Testis (tissue), 3 donors: ENCODE results near the gene STAC. TPM values are rescaled to one million over a fixed set of nuclear protein-coding genes. Genes with fewer than 3 reads are reported as not detected.

ENCODE experiments used
- DNase-seq: peaks from one replicate; pipeline ENCODE4 v3.0.0-alpha.2; 2019
- H3K27ac ChIP-seq, 2 donors: fragments of 200-600 bp; sonication (generic); one replicate each; pipeline ENCODE4 v1.5.1; 2019
- H3K27me3 ChIP-seq: fragments of 200-600 bp; sonication (generic); one replicate; pipeline ENCODE4 v1.5.1; 2019
- H3K36me3 ChIP-seq: fragments of 200-600 bp; sonication (generic); one replicate; pipeline ENCODE4 v1.5.1; 2017; ENCODE audit warnings: low read depth; ENCODE audit errors: missing control alignments
- H3K4me1 ChIP-seq: fragments of 200-600 bp; sonication (generic); one replicate; pipeline ENCODE4 v1.5.1; 2019
- H3K4me3 ChIP-seq, 2 donors: fragments of 200-600 bp; sonication (generic); one replicate each; pipeline ENCODE4 v1.5.1; 2017 to 2019
- H3K9me3 ChIP-seq: fragments of 200-600 bp; sonication (generic); one replicate; pipeline ENCODE4 v1.5.1; 2017
- POLR2A ChIP-seq: fragments of 450-650 bp; IDR thresholded peaks from one replicate; pipeline ENCODE4 v1.6.1; 2017; ENCODE audit warnings: antibody characterized with exemption, mild to moderate bottlenecking, moderate library complexity
- WGBS, 2 donors: methylation state at CpG; one replicate each; pipeline ENCODE4 v1.1.5; 2018; 5-methylcytosine and 5-hydroxymethylcytosine counted together
- intact Hi-C: fragments of 100-400 bp; cut with DNase I; formaldehyde crosslinking; loops from one replicate; pipeline ENCODE4 v1.15.1; 2023; ENCODE audit warnings: low total_unique reads
- polyA plus RNA-seq: library from polyadenylated mRNA; stranded (reverse); fragments of 350-450 nt; fragmentation: Illumina TruSeq; extraction: RNeasy Lipid Tissue Mini Kit (QIAGEN cat#74804); gene quantifications from one replicate; pipeline ENCODE4 v1.2.3, GENCODE V29; 2014; ENCODE audit warnings: low read depth, low replicate concordance; ENCODE audit not compliant: insufficient read depth
- total RNA-seq, 2 donors: library from RNA; depleted of rRNA; stranded (reverse); fragments of >200 nt; gene quantifications; one replicate each; pipeline ENCODE4 v1.2.3, GENCODE V29; 2016
- TF ChIP-seq, protein P1 (sequence below), 3 experiments: fragments of 450-650 bp in 2 of 3; fragments of 200-600 bp in 1 of 3; sonication (generic) in 1 of 3; IDR thresholded peaks; one replicate each; pipeline ENCODE4 v1.5.1; 2016 to 2019; ENCODE audit warnings: antibody characterized with exemption in 3 of 3, mild to moderate bottlenecking in 2 of 3, moderate library complexity in 1 of 3

Gene STAC
- total and polyA plus RNA-seq, 3 donors from 2014 or later = 4.8 to 9.4 (median 7.1) TPM

DNA sequence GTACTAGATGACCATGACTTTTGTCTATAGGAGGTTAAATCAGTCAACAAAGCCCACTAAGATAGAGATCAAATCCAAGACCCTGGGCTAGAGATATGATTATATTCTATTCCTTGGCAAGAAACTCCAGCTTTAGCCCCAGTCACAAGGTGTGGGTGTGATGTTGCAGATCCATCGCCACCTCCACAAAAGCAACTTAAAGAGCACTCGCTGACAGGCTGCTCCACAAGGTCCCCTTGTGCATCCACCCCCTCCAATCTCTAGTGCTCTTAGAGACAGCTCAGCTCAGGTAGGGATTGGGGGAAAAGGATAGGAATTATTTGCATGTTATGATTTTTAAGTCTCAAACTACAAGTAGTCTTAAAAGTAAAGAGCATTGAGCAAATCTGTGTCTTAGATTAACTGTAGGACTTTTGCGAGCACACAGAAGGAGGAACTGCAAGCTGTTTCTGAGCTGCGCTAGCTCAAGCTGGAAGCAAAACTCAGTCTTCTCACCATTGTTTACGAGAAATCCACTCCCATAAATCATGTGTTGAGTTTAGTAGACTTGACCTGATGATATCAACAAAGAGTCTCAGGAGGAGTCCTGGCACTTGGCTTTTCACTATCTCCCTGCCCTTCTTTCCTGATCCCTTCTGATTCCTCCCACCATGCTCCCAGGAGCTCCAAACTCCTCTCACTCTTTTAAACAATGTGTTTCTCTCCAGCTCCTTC is 177.6 kb downstream of the STAC start:
- Histone ChIP-seq H3K27ac (no peak overlapping the region), H3K36me3 (no peaks in the 10 kb centered on the region), H3K27me3 (no peaks in the 10 kb centered on the region), H3K4me3 (no peak overlapping the region), H3K4me1 (no peaks in the 10 kb centered on the region), H3K9me3 (no peaks in the 10 kb centered on the region)
- no peak for DNase-seq
- intact Hi-C loops = no loop called here
- TF ChIP-seq, protein P1, sequence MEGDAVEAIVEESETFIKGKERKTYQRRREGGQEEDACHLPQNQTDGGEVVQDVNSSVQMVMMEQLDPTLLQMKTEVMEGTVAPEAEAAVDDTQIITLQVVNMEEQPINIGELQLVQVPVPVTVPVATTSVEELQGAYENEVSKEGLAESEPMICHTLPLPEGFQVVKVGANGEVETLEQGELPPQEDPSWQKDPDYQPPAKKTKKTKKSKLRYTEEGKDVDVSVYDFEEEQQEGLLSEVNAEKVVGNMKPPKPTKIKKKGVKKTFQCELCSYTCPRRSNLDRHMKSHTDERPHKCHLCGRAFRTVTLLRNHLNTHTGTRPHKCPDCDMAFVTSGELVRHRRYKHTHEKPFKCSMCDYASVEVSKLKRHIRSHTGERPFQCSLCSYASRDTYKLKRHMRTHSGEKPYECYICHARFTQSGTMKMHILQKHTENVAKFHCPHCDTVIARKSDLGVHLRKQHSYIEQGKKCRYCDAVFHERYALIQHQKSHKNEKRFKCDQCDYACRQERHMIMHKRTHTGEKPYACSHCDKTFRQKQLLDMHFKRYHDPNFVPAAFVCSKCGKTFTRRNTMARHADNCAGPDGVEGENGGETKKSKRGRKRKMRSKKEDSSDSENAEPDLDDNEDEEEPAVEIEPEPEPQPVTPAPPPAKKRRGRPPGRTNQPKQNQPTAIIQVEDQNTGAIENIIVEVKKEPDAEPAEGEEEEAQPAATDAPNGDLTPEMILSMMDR (IDR thresholded peaks at IDR 0.05) = no peak
- no peak for TF ChIP-seq POLR2A
- WGBS, 2 donors = 73 to 81% methylated on average over 5 of the region's 5 CpGs

DNA sequence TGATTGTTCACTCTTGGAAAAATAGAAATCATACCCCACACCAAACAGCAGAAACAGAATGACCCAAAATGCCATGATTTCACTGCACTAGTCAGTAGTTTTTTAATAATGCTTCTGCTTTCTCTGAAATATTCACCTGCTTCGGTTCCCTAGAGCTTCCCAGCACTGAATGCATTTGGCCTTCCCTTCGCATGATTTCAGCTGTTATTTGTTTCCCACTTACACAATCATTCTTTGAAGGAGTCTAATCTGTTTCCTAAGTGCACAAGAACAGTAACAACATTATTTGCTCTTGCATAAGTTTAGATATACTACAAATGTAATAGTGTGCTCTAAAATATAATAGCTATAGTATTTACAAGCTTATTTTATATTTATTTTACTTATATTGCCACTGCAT is 178.7 kb downstream of the STAC start:
- intact Hi-C loops = no loop called here
- Histone ChIP-seq H3K4me1 (no peaks in the 10 kb centered on the region), H3K9me3 (no peaks in the 10 kb centered on the region), H3K4me3 (no peak overlapping the region), H3K27ac (no peak overlapping the region), H3K27me3 (no peaks in the 10 kb centered on the region), H3K36me3 (no peaks in the 10 kb centered on the region)
- no peak for DNase-seq
- no peak for TF ChIP-seq POLR2A
- TF ChIP-seq, protein P1 (IDR thresholded peaks at IDR 0.05) = no peak
- 53 to 67% methylated on average over 2 of the region's 2 CpGs for WGBS, 2 donors

DNA sequence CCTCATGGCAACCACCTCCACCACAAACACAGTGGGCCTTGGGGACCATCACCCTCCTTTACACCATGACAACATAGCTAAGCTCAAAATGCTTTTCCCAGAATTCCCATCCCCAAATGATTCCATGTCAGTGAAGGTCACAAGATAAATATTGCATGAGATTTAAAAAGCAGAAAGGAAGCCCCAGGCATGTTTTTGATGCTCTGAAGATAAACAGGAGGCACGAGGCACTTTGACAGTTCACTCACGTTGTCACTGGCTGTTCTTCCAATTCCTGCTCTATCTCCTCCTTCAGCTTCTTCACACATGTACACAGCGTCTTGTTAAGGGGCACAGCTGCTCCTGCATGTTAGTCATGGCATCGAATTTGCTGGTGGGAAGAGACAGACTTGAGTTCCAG is 180.4 kb downstream of the STAC start:
- no peaks in the 10 kb centered on the region for H3K4me1 ChIP-seq
- no peak for TF ChIP-seq POLR2A
- TF ChIP-seq, protein P1 (IDR thresholded peaks at IDR 0.05) = no peak
- intact Hi-C loops = no loop called here
- H3K9me3 ChIP-seq = no peaks in the 10 kb centered on the region
- no peaks in the 10 kb centered on the region for H3K36me3 ChIP-seq
- H3K27me3 ChIP-seq = no peaks in the 10 kb centered on the region
- H3K4me3 ChIP-seq = no peak overlapping the region
- DNase-seq = no peak
- WGBS, 2 donors = 65 to 91% methylated on average over 4 of the region's 4 CpGs
- no peak overlapping the region for H3K27ac ChIP-seq

DNA sequence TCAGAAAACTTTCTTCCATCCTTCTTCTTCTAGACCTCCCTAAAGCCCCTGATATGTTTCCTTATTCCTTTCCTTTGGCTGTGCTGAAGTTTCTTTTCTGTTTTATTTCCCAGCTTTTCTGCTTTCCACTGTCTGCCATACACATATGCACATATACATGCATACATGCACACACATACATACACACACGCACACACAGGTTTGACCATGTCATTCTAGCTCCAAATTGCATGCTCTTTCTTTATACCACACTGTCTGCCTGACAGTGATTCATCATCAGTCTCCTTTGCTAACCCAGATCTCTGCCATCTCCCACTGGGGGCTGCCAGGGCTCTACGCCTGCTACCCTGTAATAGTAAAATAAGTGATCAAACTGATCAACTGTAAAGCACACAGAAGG is 181.3 kb downstream of the STAC start:
- no peak overlapping the region for H3K27ac ChIP-seq
- TF ChIP-seq POLR2A = no peak
- TF ChIP-seq, protein P1 (IDR thresholded peaks at IDR 0.05) = no peak
- intact Hi-C loops = no loop called here
- 85 to 99% methylated on average over 2 of the region's 2 CpGs for WGBS, 2 donors
- no peaks in the 10 kb centered on the region for H3K36me3 ChIP-seq
- no peaks in the 10 kb centered on the region for H3K27me3 ChIP-seq
- H3K4me1 ChIP-seq = no peaks in the 10 kb centered on the region
- no peak for DNase-seq
- H3K9me3 ChIP-seq = no peaks in the 10 kb centered on the region
- H3K4me3 ChIP-seq = no peak overlapping the region

DNA sequence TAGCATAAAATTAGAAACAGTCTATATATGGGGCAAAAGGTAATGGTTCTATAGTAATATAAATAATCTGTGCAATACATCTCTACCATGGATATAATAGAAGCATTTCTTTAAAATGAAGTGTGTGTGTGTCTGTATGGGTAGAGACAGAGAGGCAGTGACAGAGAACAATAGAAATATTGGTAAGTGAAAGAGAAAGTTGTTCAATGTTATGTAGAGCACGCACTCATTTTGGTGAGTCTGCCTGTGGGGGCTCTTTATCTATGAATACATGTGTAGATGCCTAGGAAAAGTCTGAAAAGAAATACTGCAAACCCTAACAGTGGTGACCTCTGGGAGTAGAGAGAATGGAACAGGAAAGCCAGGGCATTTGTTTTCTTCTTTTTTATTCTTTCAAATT is 182.6 kb downstream of the STAC start:
- Histone ChIP-seq H3K4me3 (no peak overlapping the region), H3K9me3 (no peaks in the 10 kb centered on the region), H3K27me3 (no peaks in the 10 kb centered on the region), H3K36me3 (no peaks in the 10 kb centered on the region), H3K27ac (no peak overlapping the region), H3K4me1 (no peaks in the 10 kb centered on the region)
- WGBS, 2 donors = 75 to 79% methylated on average over 1 of the region's 1 CpG
- no peak for DNase-seq
- intact Hi-C loops = no loop called here
- TF ChIP-seq POLR2A = no peak
- TF ChIP-seq, protein P1 (IDR thresholded peaks at IDR 0.05) = no peak
